IPS-11a (cell line): ENCODE results near the gene HS3ST2.
"Not testable (repeated sequence)": the region's sequence is repeated elsewhere in the genome, so short reads cannot be mapped to it uniquely, and the experiment has no call there.

ENCODE experiments used
- H3K4me3 ChIP-seq: one replicate; pipeline ENCODE4 v1.5.1; 2013; ENCODE audit warnings: low read depth, low read length, control low read depth

Gene HS3ST2

GRCh38 chr16:22813223-22813947 is 577 bp upstream of the HS3ST2 start:
- H3K4me3 ChIP-seq: peak overlapping the region; percentile 55

GRCh38 chr16:22814711-22815105 is 746 bp downstream of the HS3ST2 start:
- peak overlapping the region; percentile 55 for H3K4me3 ChIP-seq

GRCh38 chr16:22815863-22816262 is 1.9 kb downstream of the HS3ST2 start:
- no peak overlapping the region for H3K4me3 ChIP-seq

- H3K4me3 ChIP-seq: no peak overlapping the region
Measured at GRCh38 chr16:22816475-22816874, 2.5 kb downstream of the HS3ST2 start.

- H3K4me3 ChIP-seq: not testable (repeated sequence)
Measured at GRCh38 chr16:22818736-22819135, 4.8 kb downstream of the HS3ST2 start.

GRCh38 chr16:22838681-22839080 is 24.7 kb downstream of the HS3ST2 start:
- no peak overlapping the region for H3K4me3 ChIP-seq

GRCh38 chr16:22842031-22842430 is 28.1 kb downstream of the HS3ST2 start:
- not testable (repeated sequence) for H3K4me3 ChIP-seq

GRCh38 chr16:22843122-22843521 is 29.2 kb downstream of the HS3ST2 start:
- H3K4me3 ChIP-seq: no peak overlapping the region

GRCh38 chr16:22843856-22844255 is 29.9 kb downstream of the HS3ST2 start:
- no peak overlapping the region for H3K4me3 ChIP-seq

- H3K4me3 ChIP-seq: no peak overlapping the region
Measured at GRCh38 chr16:22844416-22844815, 30.5 kb downstream of the HS3ST2 start.

GRCh38 chr16:22847100-22847499 is 33.1 kb downstream of the HS3ST2 start:
- H3K4me3 ChIP-seq: no peak overlapping the region

- H3K4me3 ChIP-seq: no peak overlapping the region
Measured at GRCh38 chr16:22847690-22848089, 33.7 kb downstream of the HS3ST2 start.

- H3K4me3 ChIP-seq: no peak overlapping the region
Measured at GRCh38 chr16:22848451-22848850, 34.5 kb downstream of the HS3ST2 start.

- no peak overlapping the region for H3K4me3 ChIP-seq
Measured at GRCh38 chr16:22849517-22849916, 35.6 kb downstream of the HS3ST2 start.

- H3K4me3 ChIP-seq: no peak overlapping the region
Measured at GRCh38 chr16:22855231-22855630, 41.3 kb downstream of the HS3ST2 start.

- H3K4me3 ChIP-seq: no peak overlapping the region
Measured at GRCh38 chr16:22857296-22858025, 43.5 kb downstream of the HS3ST2 start.

- H3K4me3 ChIP-seq: no peak overlapping the region
Measured at GRCh38 chr16:22859925-22860324, 46.0 kb downstream of the HS3ST2 start.

GRCh38 chr16:22861580-22861979 is 47.6 kb downstream of the HS3ST2 start:
- no peak overlapping the region for H3K4me3 ChIP-seq

- H3K4me3 ChIP-seq: no peak overlapping the region
Measured at GRCh38 chr16:22862046-22862445, 48.1 kb downstream of the HS3ST2 start.

GRCh38 chr16:22864375-22864774 is 50.4 kb downstream of the HS3ST2 start:
- H3K4me3 ChIP-seq: no peak overlapping the region

GRCh38 chr16:22868593-22869224 is 54.7 kb downstream of the HS3ST2 start:
- no peak overlapping the region for H3K4me3 ChIP-seq

- H3K4me3 ChIP-seq: no peak overlapping the region
Measured at GRCh38 chr16:22871861-22872260, 57.9 kb downstream of the HS3ST2 start.
